HG03280 (cell line): ENCODE results near the gene TDRD9.
A peak's percentile ranks its signal among the peaks of the same experiment; 100 is the strongest.

Experiments used
- ATAC-seq: cut with Tn5 transposase; IDR thresholded peaks from one replicate; pipeline ENCODE4 v1.9.1; 2021; ENCODE audit warnings: mild to moderate bottlenecking, moderate library complexity; ENCODE audit not compliant: unreplicated experiment

The TDRD9 gene

DNA sequence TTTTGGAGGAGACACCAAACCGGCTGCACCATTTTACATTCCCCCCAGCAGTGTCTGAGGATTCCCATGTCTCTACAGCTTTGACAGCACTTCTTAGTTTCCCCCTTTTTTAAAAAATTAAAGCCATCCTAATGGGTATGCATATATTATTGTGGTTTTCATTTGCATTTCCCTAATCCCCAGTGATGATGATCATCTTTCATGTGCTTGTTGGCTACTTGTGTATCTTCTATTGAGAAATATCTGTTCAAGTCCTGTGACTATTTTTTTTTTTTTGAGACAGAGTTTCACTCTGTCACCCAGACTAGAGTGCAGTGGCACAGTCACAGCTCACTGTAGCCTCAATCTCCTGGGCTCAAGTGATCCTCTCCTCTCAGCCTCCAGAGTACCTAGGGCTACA lies 134.0 kb downstream of the TDRD9 start:
- no peak for ATAC-seq

DNA sequence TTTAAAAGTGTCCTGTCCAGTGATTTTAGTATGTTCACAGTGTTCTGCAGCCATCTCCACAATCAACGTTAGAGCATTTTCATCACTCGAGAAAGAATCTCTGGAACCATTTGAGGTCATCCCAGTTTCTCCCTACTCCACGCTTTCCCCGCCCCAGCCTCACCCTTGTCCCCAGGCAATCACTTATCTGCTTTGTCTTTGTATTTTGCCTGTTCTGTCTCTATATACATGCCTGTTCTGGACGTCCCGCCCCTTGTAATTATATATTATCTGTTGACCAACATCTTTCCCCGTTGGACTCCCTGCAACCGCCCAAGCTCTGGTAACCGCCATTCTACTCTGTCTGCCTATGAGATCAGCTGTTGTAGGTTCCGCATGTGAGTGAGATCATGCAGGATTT lies 135.7 kb downstream of the TDRD9 start:
- ATAC-seq: no peak

GRCh38 chr14:104066279-104066678 lies 138.0 kb downstream of the TDRD9 start:
- no peak for ATAC-seq

DNA sequence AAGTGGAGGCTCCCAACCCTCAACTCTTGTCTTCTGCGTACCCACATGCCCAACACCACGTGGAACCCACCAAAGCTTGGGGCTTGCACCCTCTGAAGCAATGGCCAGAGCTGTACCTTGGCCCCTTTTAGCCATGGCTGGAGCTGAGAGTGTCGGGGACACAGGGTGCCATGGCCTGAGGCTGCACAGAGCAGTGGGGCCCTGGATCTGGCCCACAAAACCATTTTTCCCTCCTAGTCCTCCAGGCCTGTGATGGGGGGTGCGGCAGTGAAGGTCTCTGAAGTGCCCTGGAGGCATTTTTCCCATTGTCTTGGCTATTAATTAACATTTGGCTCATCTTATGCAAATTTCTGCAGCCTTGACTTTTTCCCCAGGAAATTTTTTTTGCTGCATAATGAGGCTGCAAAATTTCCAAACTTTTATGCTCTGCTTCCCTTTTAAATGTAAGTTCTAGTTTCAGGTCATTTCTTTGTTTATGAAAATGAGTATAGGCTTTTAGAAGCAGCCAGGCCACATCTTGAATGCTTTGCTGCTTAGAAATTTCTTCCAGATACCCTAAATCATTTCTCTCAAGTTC lies 138.6 kb downstream of the TDRD9 start:
- no peak for ATAC-seq

DNA sequence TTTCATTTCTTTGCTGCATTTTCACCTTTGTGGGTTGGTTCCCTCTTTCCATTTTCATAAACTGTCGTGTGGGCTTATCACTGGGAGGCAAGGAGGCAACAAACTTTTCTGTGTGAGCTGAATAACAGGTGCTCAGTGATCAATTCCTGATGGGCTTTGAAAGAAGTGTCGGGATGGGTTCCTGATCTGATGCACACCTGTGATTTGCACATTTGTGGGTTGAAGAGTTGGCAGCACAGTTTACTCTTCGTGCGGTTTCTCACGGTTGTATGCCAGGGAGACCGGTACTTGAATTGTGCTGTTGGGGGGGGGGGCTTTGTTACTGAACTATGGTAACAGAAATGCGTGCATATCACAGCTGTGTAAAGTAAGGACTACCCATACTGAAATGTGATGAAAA lies 141.3 kb downstream of the TDRD9 start:
- ATAC-seq: no peak

DNA sequence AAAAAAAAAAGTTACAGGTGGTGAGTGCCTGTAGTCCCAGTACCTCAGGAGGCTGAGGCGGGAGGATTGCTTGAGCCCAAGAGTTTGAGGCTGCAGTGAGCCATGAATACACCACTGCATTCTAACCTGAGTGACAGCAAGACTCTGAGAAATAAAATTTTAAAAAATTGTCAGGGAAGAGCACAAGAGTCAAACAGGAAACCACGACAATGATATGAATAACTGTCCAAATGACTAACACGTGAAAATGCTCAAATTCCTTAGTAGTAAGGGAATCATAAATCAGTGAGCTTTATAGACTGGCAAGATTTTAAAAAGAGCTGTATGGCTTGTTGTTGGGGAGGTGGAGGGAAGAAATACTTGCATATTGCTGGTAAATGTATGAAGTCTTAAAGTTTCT lies 144.3 kb downstream of the TDRD9 start:
- no peak for ATAC-seq

- ATAC-seq: no peak
Observed at GRCh38 chr14:104073764-104074163, 145.5 kb downstream of the TDRD9 start.

DNA sequence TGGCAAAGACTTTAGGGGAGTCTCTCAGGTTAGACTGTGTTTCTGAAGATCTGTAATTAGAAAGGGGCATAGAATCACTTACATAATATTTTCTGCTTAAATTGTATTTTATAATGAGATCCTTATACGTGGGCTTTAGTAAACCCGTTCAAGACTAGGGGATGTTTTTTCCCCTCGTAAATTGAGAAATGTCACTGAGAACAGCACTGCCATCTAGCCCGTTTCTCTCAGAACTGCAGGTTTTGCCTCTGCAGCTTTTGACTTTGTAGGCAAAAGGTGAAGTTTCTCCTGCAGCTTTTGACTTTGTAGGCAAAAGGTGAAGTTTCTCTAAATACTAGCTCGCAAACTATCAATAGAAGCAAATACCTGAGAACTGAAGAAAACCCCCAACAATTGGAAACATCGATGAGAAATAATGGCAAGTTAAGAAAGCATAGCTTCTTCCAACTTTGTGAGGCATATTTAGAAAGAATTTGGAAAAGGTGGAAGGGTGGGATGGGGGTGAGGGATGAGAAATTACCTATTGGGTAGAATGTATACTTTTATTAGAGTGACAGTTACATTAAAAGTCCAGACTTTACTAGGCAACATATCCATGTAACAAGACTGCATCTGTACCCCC lies 147.4 kb downstream of the TDRD9 start:
- no peak for ATAC-seq

- no peak for ATAC-seq
Observed at GRCh38 chr14:104076743-104077142, 148.5 kb downstream of the TDRD9 start.

GRCh38 chr14:104078031-104078455 lies 149.8 kb downstream of the TDRD9 start:
- ATAC-seq: peak; percentile 87

GRCh38 chr14:104080376-104081260 lies 152.4 kb downstream of the TDRD9 start:
- ATAC-seq: no peak

- ATAC-seq: no peak
Observed at GRCh38 chr14:104081261-104081835, 153.1 kb downstream of the TDRD9 start.

- ATAC-seq: no peak
Observed at GRCh38 chr14:104081951-104082464, 153.8 kb downstream of the TDRD9 start.

DNA sequence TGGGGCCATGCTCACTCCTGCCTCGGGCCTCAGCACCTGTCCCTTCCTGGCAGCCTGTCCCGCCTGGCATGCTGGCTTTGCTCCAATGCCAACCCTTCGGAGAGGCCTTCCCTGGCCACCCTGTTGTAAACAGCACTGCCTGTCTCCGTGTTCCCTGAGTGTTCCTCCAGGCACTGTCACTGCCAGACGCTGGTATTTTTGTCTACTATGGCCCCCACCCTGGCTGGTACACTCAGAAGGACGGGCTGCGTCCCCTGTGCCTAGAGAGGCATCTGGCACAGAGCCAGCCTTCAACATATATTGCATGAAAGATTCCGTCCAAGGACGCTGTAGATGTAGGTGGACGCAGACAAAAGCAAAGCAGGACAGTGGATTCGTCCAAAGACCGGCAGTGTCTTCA lies 154.6 kb downstream of the TDRD9 start:
- ATAC-seq: no peak

- no peak for ATAC-seq
Observed at GRCh38 chr14:104084251-104085002, 156.2 kb downstream of the TDRD9 start.

DNA sequence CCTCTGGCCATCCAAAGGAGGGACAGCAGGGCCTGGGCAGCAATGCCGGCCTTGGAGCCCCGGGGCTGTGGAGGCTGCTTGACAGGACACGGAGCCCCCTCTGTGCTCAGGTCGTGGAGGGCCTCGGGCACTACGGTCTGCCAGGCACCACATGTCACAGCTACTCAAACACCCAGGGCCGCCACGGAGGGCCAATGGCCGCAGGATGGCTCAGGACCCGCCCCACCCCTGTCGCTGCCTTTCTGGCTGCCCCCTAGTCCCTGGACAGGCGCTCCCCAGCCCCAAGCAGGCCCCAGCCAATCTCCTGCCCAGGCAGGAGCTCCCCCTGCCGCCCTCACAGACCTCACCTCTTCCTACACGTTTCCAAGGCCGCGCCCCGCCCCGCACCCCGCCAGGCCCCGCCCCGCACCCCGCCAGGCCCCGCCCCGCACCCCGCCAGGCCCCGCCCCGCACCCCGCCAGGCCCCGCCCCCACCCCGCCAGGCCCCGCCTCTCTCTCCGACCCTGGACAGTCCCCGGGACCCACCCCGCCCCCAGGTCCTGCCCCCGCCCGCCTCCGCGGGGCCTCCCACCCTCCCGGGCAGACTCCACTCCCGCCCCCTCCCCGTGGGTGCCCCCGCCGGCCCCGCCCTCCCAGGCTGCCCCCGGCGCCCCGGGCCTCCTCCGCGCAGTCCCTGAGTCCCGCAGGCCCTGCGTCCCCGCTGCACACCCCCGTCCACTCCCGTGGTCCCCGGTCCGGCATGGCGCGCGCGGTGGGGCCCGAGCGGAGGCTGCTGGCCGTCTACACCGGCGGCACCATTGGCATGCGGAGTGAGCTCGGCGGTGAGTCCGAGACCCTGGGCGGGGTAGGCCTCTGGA lies 157.0 kb downstream of the TDRD9 start, which contains the start of gene ASPG:
TSS of gene ASPG (plus strand) at position 669 of the 857 bp plus-strand sequence. CDS start at position 740, 71 bp downstream.
- no peak for ATAC-seq

DNA sequence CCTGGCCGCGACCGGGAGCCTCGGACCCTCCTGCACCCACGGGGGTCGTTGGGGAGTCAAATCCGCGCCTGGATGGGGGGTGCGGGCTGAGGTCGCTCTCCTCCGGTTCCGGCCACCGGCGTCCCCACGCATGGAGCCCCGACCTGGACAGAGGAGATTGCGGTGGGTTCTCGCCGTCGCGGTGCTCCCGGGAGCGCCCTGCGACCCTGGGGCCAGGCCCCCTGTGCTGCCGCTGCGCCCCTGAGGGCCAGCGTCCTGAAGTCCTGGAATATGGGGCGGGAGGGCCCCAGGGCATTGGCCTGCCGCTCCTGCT lies 157.6 kb downstream of the TDRD9 start:
- no peak for ATAC-seq

DNA sequence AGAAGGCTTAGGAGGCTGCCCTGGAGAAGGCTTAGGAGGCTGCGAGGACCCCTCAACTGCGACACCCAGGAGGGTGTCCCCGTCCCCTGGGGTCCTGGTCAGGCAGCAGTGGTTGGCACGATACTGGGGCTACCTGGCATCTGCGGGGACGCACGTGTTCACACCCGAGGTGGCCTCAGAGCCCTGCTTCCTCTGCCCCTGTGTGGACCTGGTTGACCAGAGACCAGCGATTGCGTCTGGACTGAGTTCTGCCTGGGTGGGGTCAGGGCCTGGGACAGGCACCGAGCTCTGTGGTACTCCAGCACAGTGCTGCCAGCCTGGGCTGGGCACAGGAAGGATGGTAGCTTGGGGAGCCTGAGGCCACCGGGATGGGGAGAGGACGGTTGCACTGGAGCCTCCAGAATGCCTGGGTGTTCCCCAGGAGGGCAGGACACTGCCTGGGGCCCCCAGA lies 158.0 kb downstream of the TDRD9 start:
- ATAC-seq: no peak

DNA sequence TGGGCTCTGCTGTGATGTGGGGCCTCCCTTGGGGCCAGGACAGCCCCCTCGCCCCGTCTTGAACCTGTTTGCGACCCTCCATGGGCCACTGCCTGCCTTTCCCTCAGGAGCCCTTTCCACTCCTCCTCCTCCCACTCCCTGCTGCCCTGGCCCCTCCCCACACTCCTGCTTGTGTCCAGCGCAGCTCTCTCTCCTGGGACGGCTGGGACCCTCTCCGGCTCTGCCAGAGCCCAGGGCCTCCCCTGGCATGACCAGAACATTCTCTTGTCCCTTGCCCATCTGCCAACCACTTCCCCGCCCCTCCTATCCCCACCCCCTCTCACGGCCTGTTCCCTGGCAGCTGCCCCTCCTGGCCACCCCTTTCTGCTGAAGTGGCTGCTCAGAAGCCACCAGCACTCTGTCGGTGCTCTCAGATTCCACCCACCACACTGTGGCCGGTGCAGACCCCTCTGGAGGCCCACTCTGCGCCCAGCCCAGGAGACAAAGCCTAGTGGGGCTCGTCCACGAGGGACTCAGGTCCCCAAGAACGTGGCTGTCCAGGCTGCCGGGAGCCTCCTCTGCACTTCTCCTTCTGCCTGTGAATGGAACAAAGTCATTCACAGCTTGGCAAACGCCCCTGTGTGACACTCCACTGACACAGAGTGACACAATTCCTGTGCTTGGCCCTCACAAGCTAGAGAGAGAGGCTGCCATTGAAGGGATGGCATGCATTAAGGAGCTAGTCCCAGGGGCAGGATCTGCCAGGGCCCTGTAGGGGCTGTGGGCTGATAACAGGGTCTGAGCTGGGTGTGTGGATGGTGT lies 158.6 kb downstream of the TDRD9 start:
- ATAC-seq: no peak
